GM11168 (cell line): ENCODE measurements around the gene PRR20A.
"Not testable (repeated sequence)": the region's sequence is repeated elsewhere in the genome, so short reads cannot be mapped to it uniquely, and the experiment has no call there.

ENCODE experiments used
- in situ Hi-C: fragments of 300-500 bp; cut with MboI; formaldehyde crosslinking; loops from one replicate; pipeline ENCODE4 v1.12.0; 2022; ENCODE audit warnings: low sequenced_read_pairs; ENCODE audit not compliant: unreplicated experiment

The PRR20A gene

GRCh38 chr13:57140235-57140968, at the start of gene PRR20A:
PRR20A (plus strand) TSS chr13:57140918; CDS start chr13:57141305, 387 bp downstream.
- in situ Hi-C loops = not testable (repeated sequence)

- in situ Hi-C loops = no loop called here
These were observed 25.8 kb upstream of the PRR20A start for GRCh38 chr13:57114945-57115344.

- in situ Hi-C loops = no loop called here
These were observed 17.0 kb upstream of the PRR20A start for GRCh38 chr13:57123681-57124080.

GRCh38 chr13:57128909-57129308, 11.8 kb upstream of the PRR20A start:
- in situ Hi-C loops = no loop called here

GRCh38 chr13:57136093-57136492, 4.6 kb upstream of the PRR20A start:
- in situ Hi-C loops = no loop called here

GRCh38 chr13:57137585-57137984, 3.1 kb upstream of the PRR20A start:
- in situ Hi-C loops = no loop called here

GRCh38 chr13:57138988-57139387, 1.7 kb upstream of the PRR20A start:
- in situ Hi-C loops = no loop called here

GRCh38 chr13:57139781-57140180, 937 bp upstream of the PRR20A start:
- in situ Hi-C loops = not testable (repeated sequence)

- in situ Hi-C loops = not testable (repeated sequence)
These were observed 6.5 kb downstream of the PRR20A start, which contains the start of gene PRR20B for GRCh38 chr13:57147188-57147587. PRR20B (plus strand) TSS chr13:57147488; CDS start chr13:57147875, 387 bp downstream.

GRCh38 chr13:57148106-57148505, 7.4 kb downstream of the PRR20A start:
- in situ Hi-C loops = not testable (repeated sequence)

- in situ Hi-C loops = not testable (repeated sequence)
These were observed 13.0 kb downstream of the PRR20A start, which contains the start of gene PRR20C for GRCh38 chr13:57153761-57154160. PRR20C (plus strand) TSS chr13:57154061; CDS start chr13:57154448, 387 bp downstream.

- in situ Hi-C loops = not testable (repeated sequence)
These were observed 19.6 kb downstream of the PRR20A start, which contains the start of gene PRR20D for GRCh38 chr13:57160332-57160731. PRR20D (plus strand) TSS chr13:57160632; CDS start chr13:57161019, 387 bp downstream.

GRCh38 chr13:57166897-57167296, 26.2 kb downstream of the PRR20A start, which contains the start of gene PRR20E:
PRR20E (plus strand) TSS chr13:57167197; CDS start chr13:57167584, 387 bp downstream.
- in situ Hi-C loops = not testable (repeated sequence)

- in situ Hi-C loops = no loop called here
These were observed 50.9 kb downstream of the PRR20A start for GRCh38 chr13:57191667-57192066.
